HL-60/S4 (cell line): Measurements from ENCODE around the gene OLFM1.

ENCODE experiments used
- in situ Hi-C: fragments of 300-500 bp; cut with MboI; formaldehyde crosslinking; loops from 2 replicates; pipeline ENCODE4 v1.14.3; 2022; ENCODE audit warnings: low sequenced_read_pairs

The OLFM1 gene

GRCh38 chr9:135167356-135167755, 79.9 kb downstream of the OLFM1 start:
- in situ Hi-C loops = no loop called here

GRCh38 chr9:135167849-135168655, 80.6 kb downstream of the OLFM1 start:
- in situ Hi-C loops = no loop called here

- in situ Hi-C loops = no loop called here
Measured at GRCh38 chr9:135169709-135170226, 82.3 kb downstream of the OLFM1 start.

- in situ Hi-C loops = no loop called here
Measured at GRCh38 chr9:135170535-135170934, 83.1 kb downstream of the OLFM1 start.
